Spleen (tissue), 11 donors: Measurements from ENCODE around the gene MAIP1. TPM values are rescaled to one million over a fixed set of nuclear protein-coding genes. Genes with fewer than 3 reads are reported as not detected.
"Not testable (repeated sequence)": the region's sequence is repeated elsewhere in the genome, so short reads cannot be mapped to it uniquely, and the experiment has no call there.

Experiments used
- DNase-seq: peaks from one replicate; pipeline ENCODE4 v3.0.0-alpha.2; 2020
- H3K27ac ChIP-seq, 8 donors: fragments of 200-600 bp; sonication (generic) in 7 of 8; 1 replicate in 4 of 8; 2 replicates in 4 of 8; pipeline versions ENCODE4 v1.5.0 to v1.8.0; 2016 to 2021; ENCODE audit warnings: inconsistent platforms in 4 of 8, mild to moderate bottlenecking in 4 of 8, moderate library complexity in 1 of 8
- H3K27me3 ChIP-seq, 7 donors: fragments of 200-600 bp; sonication (generic) in 6 of 7; replicated peaks in 1 of 7; 1 replicate in 4 of 7; 2 replicates in 3 of 7; pipeline versions ENCODE4 v1.5.0 to v1.8.0; 2016 to 2021; ENCODE audit warnings: inconsistent platforms in 3 of 7, mild to moderate bottlenecking in 1 of 7
- H3K36me3 ChIP-seq, 6 donors: fragments of 200-600 bp; sonication (generic) in 5 of 6; 1 replicate in 4 of 6; 2 replicates in 2 of 6; pipeline versions ENCODE4 v1.5.0 to v1.8.0; 2016 to 2021; ENCODE audit warnings: inconsistent platforms in 2 of 6
- H3K4me1 ChIP-seq, 6 donors: fragments of 200-600 bp; sonication (generic) in 5 of 6; 1 replicate in 3 of 6; 2 replicates in 3 of 6; pipeline versions ENCODE4 v1.5.0 to v1.8.0; 2016 to 2021; ENCODE audit warnings: inconsistent platforms in 3 of 6
- H3K4me3 ChIP-seq, 8 donors: fragments of 200-600 bp; sonication (generic) in 7 of 8; 1 replicate in 4 of 8; 2 replicates in 4 of 8; pipeline versions ENCODE4 v1.5.0 to v1.8.0; 2016 to 2021; ENCODE audit warnings: inconsistent platforms in 4 of 8, mild to moderate bottlenecking in 4 of 8, moderate library complexity in 2 of 8
- H3K9me3 ChIP-seq, 8 donors: fragments of 200-600 bp; sonication (generic) in 7 of 8; 1 replicate in 4 of 8; 2 replicates in 4 of 8; pipeline versions ENCODE4 v1.5.0 to v1.8.0; 2016 to 2021; ENCODE audit warnings: inconsistent platforms in 4 of 8
- CTCF ChIP-seq, 11 experiments: fragments of 200-600 bp in 7 of 11; fragments of 450-650 bp in 4 of 11; sonication (generic) in 4 of 11; IDR thresholded peaks in 8 of 11; conservative IDR thresholded peaks in 3 of 11; 1 replicate in 7 of 11; 2 replicates in 4 of 11; pipeline versions ENCODE4 v1.4.0 to v1.8.0; 2016 to 2021; ENCODE audit warnings: antibody characterized with exemption in 11 of 11, inconsistent platforms in 4 of 11, mild to moderate bottlenecking in 1 of 11
- POLR2A ChIP-seq, 3 donors: fragments of 450-650 bp; IDR thresholded peaks; one replicate each; pipeline ENCODE4 v1.5.1; 2017; ENCODE audit warnings: antibody characterized with exemption in 3 of 3, mild to moderate bottlenecking in 1 of 3
- POLR2AphosphoS5 ChIP-seq, 3 donors: sonication (generic); formaldehyde crosslinking; IDR thresholded peaks; one replicate each; pipeline ENCODE4 v1.5.1; 2017; ENCODE audit warnings: antibody characterized with exemption in 3 of 3
- WGBS, 5 donors: extraction: QIAGEN DNeasy Blood & Tissue Kit in 3 of 5; methylation state at CpG; one replicate each; pipeline versions ENCODE4 v1.1.5 to v1.1.7; 2013 to 2018; 5-methylcytosine and 5-hydroxymethylcytosine counted together
- intact Hi-C: fragments of 100-400 bp; cut with DNase I; formaldehyde crosslinking; loops from one replicate; pipeline ENCODE4 v1.15.0; 2023; ENCODE audit warnings: low total_unique reads
- polyA plus RNA-seq, 3 donors: library from polyadenylated mRNA; stranded (reverse); fragments of 200-250 nt; gene quantifications; one replicate each; pipeline ENCODE4 v1.2.1, GENCODE V29; 2013
- total RNA-seq, 7 donors: library from RNA; depleted of rRNA in 3 of 7; stranded (reverse); fragments of >200 nt in 3 of 7; fragmentation: NEBNext Ultra II Directional in 4 of 7; extraction: Animal tissue kit (Norgen Biotek cat#: 25700) in 4 of 7; gene quantifications; one replicate each; pipeline versions ENCODE4 v1.1.0 to v1.2.1, GENCODE V29; 2016 to 2021
- donor health status: healthy with polysubstance abuse.
- donor health status: DM: no; HTN: no; CAD: no; lungs with moderate emphysema.
- donor health status: DM: no; HTN: no; CAD: no.
- donor health status: Bipolar disorder and iron deficiency.
- donor health status: healthy.
- donor health status: DM: no; HTN: no; CAD: no.
- donor health status: DM: yes; HTN: yes; CAD: no.

Gene MAIP1
- total and polyA plus RNA-seq, 10 donors: 8.1 to 24.8 (median 12.0) TPM

GRCh38 chr2:199911052-199911876 is 44.1 kb upstream of the MAIP1 start, which contains the start of gene C2orf69:
TSS of gene C2orf69 (plus strand) at chr2:199911293. CDS start at chr2:199911439, 146 bp downstream.
- TF ChIP-seq POLR2A (IDR thresholded peaks at IDR 0.05) (no peak), POLR2AphosphoS5 (IDR thresholded peaks at IDR 0.05) (peak; percentile 90 to 93 (median 91)), CTCF (IDR thresholded peaks at IDR 0.05 in 8 of 11, conservative IDR thresholded peaks at IDR 0.05 in 3 of 11) (peak in 1 of 11 experiments; percentile 14)
- H3K27me3 ChIP-seq: no peaks in the 10 kb centered on the region
- peaks cover 20 to 44% (median 37%) of the 10 kb centered on the region in 6 donors for H3K4me1 ChIP-seq
- 0 to 1% (median 0%) methylated on average over 46 to 85 of the region's 85 CpGs for WGBS, 5 donors
- H3K36me3 ChIP-seq: peaks cover 0 to 5% (median 0%) of the 10 kb centered on the region in 6 donors
- H3K27ac ChIP-seq: peak within 1 kb of the TSS; percentile 92 to 98 (median 96)
- intact Hi-C loops: loop anchor here (5.0 kb wide), 1 partner anchor 41 kb away; no protein-coding TSS in a partner anchor
- H3K4me3 ChIP-seq: peak within 1 kb of the TSS; percentile 73 to 95 (median 92)
- peaks cover 0 to under 1% (median 0%) of the 10 kb centered on the region in 8 donors for H3K9me3 ChIP-seq
- peak; percentile 97 for DNase-seq

DNA sequence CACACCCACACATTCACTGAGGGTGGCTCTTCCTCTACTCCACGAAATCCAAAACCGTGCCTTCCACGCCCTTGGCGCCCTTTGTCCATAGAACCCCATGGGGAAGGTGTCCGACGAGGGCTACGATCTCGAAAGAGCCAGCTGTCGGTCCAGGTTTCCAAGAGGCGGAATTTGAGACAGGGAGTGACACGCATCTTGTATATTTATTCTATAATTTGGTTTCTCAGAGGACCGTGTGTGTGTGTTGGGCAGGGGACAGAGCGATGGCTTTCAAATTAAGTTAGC is 43.6 kb upstream of the MAIP1 start:
- Histone ChIP-seq H3K27me3 (no peaks in the 10 kb centered on the region), H3K27ac (peak overlapping the region; percentile 92 to 98 (median 96)), H3K9me3 (peaks cover 0 to 6% (median 5%) of the 10 kb centered on the region in 8 donors), H3K36me3 (peaks cover 0 to 11% (median 5%) of the 10 kb centered on the region in 6 donors), H3K4me1 (peaks cover 20 to 44% (median 37%) of the 10 kb centered on the region in 6 donors), H3K4me3 (peak overlapping the region; percentile 73 to 95 (median 92))
- intact Hi-C loops: loop anchor here (5.0 kb wide), 1 partner anchor 40 kb away; no protein-coding TSS in a partner anchor
- no peak for DNase-seq
- 0 to 1% (median 0%) methylated on average over 13 of the region's 13 CpGs for WGBS, 5 donors
- no peak for TF ChIP-seq POLR2AphosphoS5 (IDR thresholded peaks at IDR 0.05)
- no peak for TF ChIP-seq CTCF (IDR thresholded peaks at IDR 0.05 in 8 of 11, conservative IDR thresholded peaks at IDR 0.05 in 3 of 11)
- TF ChIP-seq POLR2A (IDR thresholded peaks at IDR 0.05): no peak

DNA sequence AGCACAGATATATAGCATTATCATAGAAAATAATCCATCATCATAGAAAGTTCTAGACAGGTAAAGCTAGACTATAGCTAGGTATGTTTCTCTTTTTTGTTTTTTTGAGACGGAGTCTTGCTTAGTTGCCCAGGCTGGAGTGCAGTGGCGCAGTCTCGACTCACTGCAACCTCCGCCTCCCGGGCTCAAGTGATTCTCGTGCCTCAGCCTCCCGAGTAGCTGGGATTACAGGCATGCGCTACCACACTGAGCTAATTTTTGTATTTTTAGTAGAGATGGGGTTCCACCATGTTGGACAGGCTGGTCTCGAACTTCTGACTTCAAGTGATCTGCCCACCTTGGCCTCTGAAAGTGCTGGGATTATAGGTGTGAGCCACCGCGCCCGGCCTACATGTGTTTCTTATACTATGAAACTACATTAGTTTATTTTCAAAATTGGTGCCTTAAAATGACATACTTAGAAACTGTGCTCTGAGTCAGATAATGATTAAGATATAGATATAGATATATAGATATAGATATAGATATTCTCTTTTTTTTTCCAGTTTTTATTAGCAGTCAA is 42.7 kb upstream of the MAIP1 start:
- not testable (repeated sequence) for DNase-seq, H3K27me3 ChIP-seq
- H3K36me3 ChIP-seq: peaks cover 0 to 19% (median 9%) of the 10 kb centered on the region in 6 donors
- peaks cover 20 to 44% (median 37%) of the 10 kb centered on the region in 6 donors for H3K4me1 ChIP-seq
- H3K4me3 ChIP-seq: peak overlapping the region in 7 of 8 donors; percentile 73 to 95 (median 91)
- H3K9me3 ChIP-seq: peaks cover 0 to 14% (median 12%) of the 10 kb centered on the region in 8 donors
- peak overlapping the region in 1 of 8 donors; percentile 98 for H3K27ac ChIP-seq
- 86 to 93% (median 91%) methylated on average over 12 of the region's 12 CpGs for WGBS, 5 donors
- intact Hi-C loops: loop anchor here (5.0 kb wide), 1 partner anchor 40 kb away; no protein-coding TSS in a partner anchor

DNA sequence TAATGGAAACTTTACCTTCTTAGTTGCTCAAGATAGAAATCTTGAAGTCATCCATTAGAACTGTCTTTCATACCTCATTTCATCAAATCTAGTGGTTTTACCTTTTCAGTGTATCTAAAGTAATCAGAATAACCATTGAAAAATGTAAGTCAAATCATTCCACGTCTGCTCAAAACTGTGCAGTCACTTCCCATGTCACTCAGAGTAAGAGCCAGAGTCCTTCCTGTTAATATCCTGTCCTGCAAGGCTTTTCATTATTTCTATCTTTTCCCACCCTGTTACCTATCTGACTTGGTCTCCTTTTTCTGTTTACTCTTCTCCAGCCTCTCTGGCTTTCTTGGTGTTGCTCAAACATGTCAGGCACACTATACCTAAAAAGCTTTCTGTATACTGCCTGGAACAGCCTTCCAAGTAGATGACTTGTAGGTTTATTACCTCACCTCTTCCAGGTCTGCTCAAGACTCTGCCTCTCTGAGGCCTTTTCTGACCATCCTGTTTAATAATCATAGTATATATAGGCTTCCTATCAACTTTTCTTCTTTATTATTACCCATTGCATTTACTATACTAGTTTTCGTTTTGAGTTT is 40.9 kb upstream of the MAIP1 start:
- DNase-seq: no peak
- H3K36me3 ChIP-seq: peaks cover 0 to 37% (median 17%) of the 10 kb centered on the region in 6 donors
- H3K9me3 ChIP-seq: peaks cover 0 to 14% (median 12%) of the 10 kb centered on the region in 8 donors
- peaks cover 20 to 44% (median 37%) of the 10 kb centered on the region in 6 donors for H3K4me1 ChIP-seq
- H3K27me3 ChIP-seq: no peaks in the 10 kb centered on the region
- H3K27ac ChIP-seq: peak overlapping the region in 3 of 8 donors; percentile 3 to 23 (median 18)
- 53 to 61% (median 54%) methylated on average over 2 of the region's 2 CpGs for WGBS, 5 donors
- TF ChIP-seq POLR2A (IDR thresholded peaks at IDR 0.05) (no peak), POLR2AphosphoS5 (IDR thresholded peaks at IDR 0.05) (no peak), CTCF (IDR thresholded peaks at IDR 0.05 in 8 of 11, conservative IDR thresholded peaks at IDR 0.05 in 3 of 11) (no peak)
- intact Hi-C loops: loop anchor here (5.0 kb wide), 1 partner anchor 38 kb away; no protein-coding TSS in a partner anchor
- no peak overlapping the region for H3K4me3 ChIP-seq
